Activated CD4-positive, alpha-beta T cell treated with anti-CD3 and anti-CD28 coated beads, Interleukin-2, Interleukin-6, amounts not matched to agents 100 ng/mL and 50 ng/mL, durations not matched to agents 16 hours and 8 hours (primary cell): Measurements from ENCODE around the gene MEMO1.
"Not testable (repeated sequence)": the region's sequence is repeated elsewhere in the genome, so short reads cannot be mapped to it uniquely, and the experiment has no call there.

Experiments
- DNase-seq: peaks from one replicate; pipeline ENCODE4 v3.0.0-alpha.2; 2020

The MEMO1 gene

GRCh38 chr2:31900156-31900555, 110.7 kb downstream of the MEMO1 start:
- DNase-seq = not testable (repeated sequence)

GRCh38 chr2:31898346-31898745, 112.5 kb downstream of the MEMO1 start:
- DNase-seq = not testable (repeated sequence)

- not testable (repeated sequence) for DNase-seq
Observed at GRCh38 chr2:31897340-31897739, 113.5 kb downstream of the MEMO1 start.

GRCh38 chr2:31896293-31896692, 114.5 kb downstream of the MEMO1 start:
- DNase-seq = no peak

- DNase-seq = no peak
Observed at GRCh38 chr2:31894656-31895055, 116.2 kb downstream of the MEMO1 start.

GRCh38 chr2:31893094-31893493, 117.7 kb downstream of the MEMO1 start:
- no peak for DNase-seq

GRCh38 chr2:31889044-31889443, 121.8 kb downstream of the MEMO1 start:
- DNase-seq = no peak

- no peak for DNase-seq
Observed at GRCh38 chr2:31888550-31888949, 122.3 kb downstream of the MEMO1 start.

GRCh38 chr2:31886700-31887099, 124.1 kb downstream of the MEMO1 start:
- DNase-seq = no peak

- no peak for DNase-seq
Observed at GRCh38 chr2:31877008-31877407, 133.8 kb downstream of the MEMO1 start.

- no peak for DNase-seq
Observed at GRCh38 chr2:31874071-31874470, 136.7 kb downstream of the MEMO1 start.

GRCh38 chr2:31865215-31865614, 145.6 kb downstream of the MEMO1 start:
- no peak for DNase-seq

GRCh38 chr2:31863867-31864266, 146.9 kb downstream of the MEMO1 start:
- DNase-seq = no peak

GRCh38 chr2:31863015-31863656, 147.7 kb downstream of the MEMO1 start:
- not testable (repeated sequence) for DNase-seq

- no peak for DNase-seq
Observed at GRCh38 chr2:31859959-31860358, 150.8 kb downstream of the MEMO1 start.

GRCh38 chr2:31853521-31853920, 157.3 kb downstream of the MEMO1 start:
- DNase-seq = no peak

- not testable (repeated sequence) for DNase-seq
Observed at GRCh38 chr2:31842150-31842549, 168.7 kb downstream of the MEMO1 start.

- no peak for DNase-seq
Observed at GRCh38 chr2:31835450-31835849, 175.4 kb downstream of the MEMO1 start.

- DNase-seq = no peak
Observed at GRCh38 chr2:31832363-31832762, 178.4 kb downstream of the MEMO1 start.

- DNase-seq = no peak
Observed at GRCh38 chr2:31831585-31831984, 179.2 kb downstream of the MEMO1 start.

GRCh38 chr2:31828891-31829290, 181.9 kb downstream of the MEMO1 start:
- no peak for DNase-seq

- no peak for DNase-seq
Observed at GRCh38 chr2:31823558-31823957, 187.2 kb downstream of the MEMO1 start.

GRCh38 chr2:31822587-31822986, 188.2 kb downstream of the MEMO1 start:
- no peak for DNase-seq
